HCT116 (cell line): ENCODE results near the gene PLD1. TPM values are rescaled to one million over a fixed set of nuclear protein-coding genes. Genes with fewer than 3 reads are reported as not detected.

Experiments used
- ATAC-seq: fragments of 200-7000 bp; cut with Tn5 transposase; 2 replicates; pipeline ENCODE4 v1.9.1; 2020; ENCODE audit warnings: mild to moderate bottlenecking, moderate library complexity
- BruUV-seq: library from RNA; stranded (reverse); fragments of 400-500 nt; replicated peaks from 2 replicates; lab custom pipeline; 2021; lab: Mats Ljungman, UMichigan
- CTCF ChIA-PET: fragments of 300-600 bp; sonication (Branson Sonifier 250); formaldehyde crosslinking; loops from one replicate; lab custom pipeline; 2021; ENCODE audit warnings: antibody characterized with exemption; lab: Charles Lee
- POLR2A ChIA-PET: fragments of 300-600, 350-600 bp; sonication (Branson Sonifier 250); formaldehyde crosslinking; loops from one replicate; lab custom pipeline; 2021; ENCODE audit warnings: antibody characterized with exemption; lab: Charles Lee
- RAD21 ChIA-PET, 2 experiments: fragments of 300-600 bp; sonication (Branson Sonifier 250); formaldehyde crosslinking; loops; one replicate each; lab custom pipeline; 2023; ENCODE audit warnings: low total read pairs in 2 of 2; ENCODE audit not compliant: uncharacterized antibody in 2 of 2, unreplicated experiment in 2 of 2, low non-redundant PET in 1 of 2; lab: Charles Lee
- DNase-seq: peaks from one replicate; pipeline ENCODE4 v3.0.0-alpha.2; 2010; ENCODE audit warnings: low read depth, low spot score
- H2AFZ ChIP-seq: fragments of 200-600 bp; shearing (Covaris generic), sonication (generic); 2 replicates; pipeline ENCODE4 v1.6.1; 2017; ENCODE audit warnings: low read depth, mixed run types, mixed read lengths, antibody characterized with exemption, low read length; ENCODE audit not compliant: poor library complexity, severe bottlenecking
- H3K27ac ChIP-seq: 2 replicates; pipeline ENCODE4 v1.5.1; 2012; ENCODE audit warnings: low read depth, low read length
- H3K27me3 ChIP-seq: fragments of 200-600 bp; sonication (generic); 2 replicates; pipeline ENCODE4 v1.6.1; 2016; ENCODE audit warnings: mixed run types, low read length, mixed read lengths; ENCODE audit not compliant: insufficient read depth
- H3K36me3 ChIP-seq, 2 experiments: fragments of 200-500 bp in 1 of 2; fragments of 200-600 bp in 1 of 2; sonication (Bioruptor generic) in 1 of 2; sonication (generic) in 1 of 2; 2 replicates each; pipeline versions ENCODE4 v1.5.1 to v1.6.1; 2014 to 2016; ENCODE audit warnings: low read length in 2 of 2, inconsistent platforms in 1 of 2, mixed read lengths in 1 of 2, mixed run types in 1 of 2; ENCODE audit not compliant: insufficient read depth in 2 of 2, control insufficient read depth in 1 of 2
- H3K4me1 ChIP-seq, 2 experiments: fragments of 200-600 bp in 1 of 2; sonication (generic) in 1 of 2; 2 replicates each; pipeline versions ENCODE4 v1.5.1 to v1.6.1; 2012 to 2017; ENCODE audit warnings: low read length in 2 of 2, inconsistent platforms in 1 of 2, mild to moderate bottlenecking in 1 of 2, mixed read lengths in 1 of 2, mixed run types in 1 of 2, moderate library complexity in 1 of 2; ENCODE audit not compliant: insufficient read depth in 2 of 2, control insufficient read depth in 1 of 2
- H3K4me2 ChIP-seq: fragments of 200-600 bp; sonication (generic); 2 replicates; pipeline ENCODE4 v1.6.1; 2017; ENCODE audit warnings: mixed run types, low read length, mixed read lengths
- H3K4me3 ChIP-seq, 2 experiments: fragments of 200-600 bp in 1 of 2; sonication (generic) in 1 of 2; replicated peaks in 1 of 2; 2 replicates each; pipeline ENCODE4 v1.5.1; 2011 to 2016; ENCODE audit warnings: low read length in 2 of 2, control low read depth in 1 of 2, low read depth in 1 of 2, mild to moderate bottlenecking in 1 of 2, mixed read lengths in 1 of 2, mixed run types in 1 of 2
- H3K79me2 ChIP-seq: fragments of 200-600 bp; sonication (generic); 2 replicates; pipeline ENCODE4 v1.6.1; 2017; ENCODE audit warnings: mild to moderate bottlenecking, mixed run types, low read length, moderate library complexity, mixed read lengths; ENCODE audit not compliant: insufficient read depth
- H3K9ac ChIP-seq: fragments of 200-600 bp; sonication (generic); 2 replicates; pipeline ENCODE4 v1.6.1; 2016; ENCODE audit warnings: low read length, mixed read lengths
- H3K9me2 ChIP-seq: fragments of 200-600 bp; sonication (generic), shearing (Covaris generic); 2 replicates; pipeline ENCODE4 v1.6.1; 2017; ENCODE audit warnings: mixed run types, mild to moderate bottlenecking, moderate library complexity; ENCODE audit not compliant: insufficient read depth
- H3K9me3 ChIP-seq, 2 experiments: fragments of 200-500 bp in 1 of 2; fragments of 200-600 bp in 1 of 2; sonication (Bioruptor generic) in 1 of 2; sonication (generic) in 1 of 2; 2 replicates each; pipeline ENCODE4 v1.6.1; 2014 to 2017; ENCODE audit warnings: low read length in 2 of 2, mixed read lengths in 2 of 2, inconsistent platforms in 1 of 2, low read depth in 1 of 2, mild to moderate bottlenecking in 1 of 2, mixed run types in 1 of 2, moderate library complexity in 1 of 2; ENCODE audit not compliant: control insufficient read depth in 1 of 2, insufficient read depth in 1 of 2
- H4K20me1 ChIP-seq: fragments of 200-600 bp; sonication (generic), shearing (Covaris generic); 2 replicates; pipeline ENCODE4 v1.6.1; 2017; ENCODE audit warnings: mixed run types, mild to moderate bottlenecking, moderate library complexity; ENCODE audit not compliant: insufficient read depth
- CBX3 ChIP-seq: IDR thresholded peaks from 2 replicates; pipeline ENCODE4 v1.6.1; 2012; ENCODE audit warnings: low read depth
- EGR1 ChIP-seq: IDR thresholded peaks from 2 replicates; pipeline ENCODE4 v1.6.1; 2012; ENCODE audit warnings: low read depth
- ELF1 ChIP-seq: IDR thresholded peaks from 2 replicates; pipeline ENCODE4 v1.6.1; 2012; ENCODE audit warnings: low read depth, borderline replicate concordance
- EZH2phosphoT487 ChIP-seq: fragments of 200-600 bp; IDR thresholded peaks from 2 replicates; pipeline ENCODE4 v1.6.1; 2018; ENCODE audit warnings: antibody characterized with exemption, borderline replicate concordance
- FOSL1 ChIP-seq: IDR thresholded peaks from 2 replicates; pipeline ENCODE4 v1.6.1; 2012; ENCODE audit warnings: low read depth
- POLR2A ChIP-seq: IDR thresholded peaks from 2 replicates; pipeline ENCODE4 v1.7.0; 2011; ENCODE audit warnings: borderline replicate concordance; ENCODE audit not compliant: insufficient read depth, insufficient read length; ENCODE audit errors: extremely low read depth
- POLR2AphosphoS5 ChIP-seq: IDR thresholded peaks from 2 replicates; pipeline ENCODE4 v1.6.1; 2011; ENCODE audit warnings: mild to moderate bottlenecking, low read depth, low read length, moderate library complexity
- TCF7L2 ChIP-seq: IDR thresholded peaks from 2 replicates; pipeline ENCODE4 v1.7.0; 2011; ENCODE audit warnings: borderline replicate concordance, inconsistent platforms; ENCODE audit not compliant: insufficient read depth, insufficient read length; ENCODE audit errors: extremely low read depth
- YY1 ChIP-seq: IDR thresholded peaks from 2 replicates; pipeline ENCODE4 v1.6.1; 2011; ENCODE audit warnings: low read length, low read depth, moderate library complexity, mild to moderate bottlenecking; ENCODE audit not compliant: insufficient replicate concordance; ENCODE audit errors: extremely low read depth
- ZFX ChIP-seq: fragments of 450-650 bp; IDR thresholded peaks from 2 replicates; pipeline ENCODE4 v1.6.1; 2017
- ZNF274 ChIP-seq: fragments of 200-500 bp; sonication (Bioruptor generic); IDR thresholded peaks from 2 replicates; pipeline ENCODE4 v1.6.1; 2014; ENCODE audit warnings: mild to moderate bottlenecking, low read depth, low read length, inconsistent platforms
- intact Hi-C: fragments of 100-400 bp; cut with micrococcal nuclease; formaldehyde crosslinking; loops from 2 replicates; pipeline ENCODE4 v1.10.0; 2022
- total RNA-seq: library from RNA; stranded (reverse); gene quantifications from one replicate; pipeline ENCODE4 v1.2.1, GENCODE V29; 2021; ENCODE audit not compliant: unreplicated experiment
- TF ChIP-seq, protein P1 (sequence below): IDR thresholded peaks from 2 replicates; pipeline ENCODE4 v1.6.1; 2012
- TF ChIP-seq, protein P2 (sequence below), 3 experiments: fragments of 200-600 bp in 1 of 3; sonication (generic) in 1 of 3; IDR thresholded peaks in 2 of 3; conservative IDR thresholded peaks in 1 of 3; 2 replicates each; pipeline ENCODE4 v1.5.1; 2012 to 2017; ENCODE audit warnings: low read depth in 2 of 3, low read length in 2 of 3, antibody characterized with exemption in 1 of 3, borderline replicate concordance in 1 of 3, control low read depth in 1 of 3, mild to moderate bottlenecking in 1 of 3, mixed read lengths in 1 of 3, mixed run types in 1 of 3, moderate library complexity in 1 of 3; ENCODE audit not compliant: insufficient read depth in 1 of 3
- TF ChIP-seq, protein P3 (sequence below): IDR thresholded peaks from 2 replicates; pipeline ENCODE4 v1.6.1; 2012
- TF ChIP-seq, protein P4 (sequence below): IDR thresholded peaks from 2 replicates; pipeline ENCODE4 v1.6.1; 2012; ENCODE audit warnings: low read depth

The PLD1 gene
- total RNA-seq, 1 experiment from 2014 or later = 8.4 TPM

DNA sequence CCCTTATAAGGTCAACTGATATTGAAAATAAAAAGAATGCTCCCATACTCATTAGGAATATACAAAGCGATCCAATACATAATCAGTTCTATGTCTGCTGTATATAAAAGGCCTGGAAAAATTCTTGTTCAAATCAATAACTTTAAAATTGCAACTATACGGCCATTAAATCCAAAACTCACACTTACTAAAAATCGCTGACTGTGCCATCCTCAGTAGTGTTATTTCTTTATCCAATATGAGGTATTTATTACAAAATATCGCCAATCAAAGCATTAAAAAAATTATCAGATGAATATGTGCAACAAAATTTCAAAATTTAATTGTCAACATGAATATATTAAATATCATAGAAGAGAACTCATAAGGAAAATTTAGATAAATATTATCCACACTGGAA is 146.5 kb downstream of the PLD1 start:
- H3K9me3 ChIP-seq = no peaks in the 10 kb centered on the region
- DNase-seq = no peak
- H3K36me3 ChIP-seq = no peaks in the 10 kb centered on the region
- H3K4me2 ChIP-seq = no peak overlapping the region
- no peaks in the 10 kb centered on the region for H3K4me1 ChIP-seq
- CTCF ChIA-PET = no interaction called here
- POLR2A ChIA-PET = no interaction called here
- no peak overlapping the region for H3K4me3 ChIP-seq
- TF ChIP-seq EGR1 = no peak
- no peak for TF ChIP-seq ZNF274
- no peak for TF ChIP-seq TCF7L2
- TF ChIP-seq EZH2phosphoT487 = no peak
- TF ChIP-seq ZFX = no peak
- no peak for TF ChIP-seq FOSL1
- no peak for TF ChIP-seq YY1
- no TSS peak for BruUV-seq
- RAD21 ChIA-PET = no interaction called here
- ATAC-seq = no peak
- H3K79me2 ChIP-seq = no peaks in the 10 kb centered on the region
- intact Hi-C loops = no loop called here
- no peaks in the 10 kb centered on the region for H4K20me1 ChIP-seq
- H3K27me3 ChIP-seq = no peaks in the 10 kb centered on the region
- H2AFZ ChIP-seq = no peak overlapping the region
- H3K9ac ChIP-seq = no peak overlapping the region
- no peaks in the 10 kb centered on the region for H3K9me2 ChIP-seq
- no peak overlapping the region for H3K27ac ChIP-seq

DNA sequence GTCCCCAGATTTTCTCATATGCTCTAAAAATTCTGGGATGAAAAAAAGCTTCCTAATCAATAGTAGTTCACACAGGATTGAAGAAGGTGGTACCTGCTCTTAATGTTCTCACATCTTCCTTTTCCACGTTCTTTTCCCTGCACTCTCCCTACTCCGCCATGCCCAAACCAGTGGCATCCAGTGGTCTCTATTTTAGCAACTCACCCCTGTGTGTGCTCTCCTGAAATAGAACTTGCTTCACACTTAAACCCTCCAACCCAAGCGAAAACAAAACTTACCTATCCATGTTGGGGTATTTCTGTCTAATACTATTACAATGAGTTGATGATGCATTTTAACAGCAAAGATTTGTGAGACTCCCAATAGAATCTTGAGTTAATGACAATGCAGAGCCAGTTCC is 148.8 kb downstream of the PLD1 start:
- Histone ChIP-seq H4K20me1 (no peaks in the 10 kb centered on the region), H3K27ac (no peak overlapping the region), H3K9me2 (no peaks in the 10 kb centered on the region), H3K36me3 (no peaks in the 10 kb centered on the region), H3K9ac (no peak overlapping the region), H3K4me3 (no peak overlapping the region), H3K4me2 (no peak overlapping the region), H3K9me3 (no peaks in the 10 kb centered on the region), H2AFZ (no peak overlapping the region), H3K79me2 (no peaks in the 10 kb centered on the region), H3K4me1 (no peaks in the 10 kb centered on the region), H3K27me3 (no peaks in the 10 kb centered on the region)
- ChIA-PET RAD21 (no interaction called here), CTCF (no interaction called here), POLR2A (no interaction called here)
- no peak for ATAC-seq
- no peak for DNase-seq
- BruUV-seq = no TSS peak
- intact Hi-C loops = no loop called here
- TF ChIP-seq ZNF274 = no peak
- TF ChIP-seq EGR1 = no peak
- TF ChIP-seq, protein P1, sequence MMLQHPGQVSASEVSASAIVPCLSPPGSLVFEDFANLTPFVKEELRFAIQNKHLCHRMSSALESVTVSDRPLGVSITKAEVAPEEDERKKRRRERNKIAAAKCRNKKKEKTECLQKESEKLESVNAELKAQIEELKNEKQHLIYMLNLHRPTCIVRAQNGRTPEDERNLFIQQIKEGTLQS = no peak
- TF ChIP-seq POLR2A = no peak
- no peak for TF ChIP-seq YY1
- TF ChIP-seq, protein P2, sequence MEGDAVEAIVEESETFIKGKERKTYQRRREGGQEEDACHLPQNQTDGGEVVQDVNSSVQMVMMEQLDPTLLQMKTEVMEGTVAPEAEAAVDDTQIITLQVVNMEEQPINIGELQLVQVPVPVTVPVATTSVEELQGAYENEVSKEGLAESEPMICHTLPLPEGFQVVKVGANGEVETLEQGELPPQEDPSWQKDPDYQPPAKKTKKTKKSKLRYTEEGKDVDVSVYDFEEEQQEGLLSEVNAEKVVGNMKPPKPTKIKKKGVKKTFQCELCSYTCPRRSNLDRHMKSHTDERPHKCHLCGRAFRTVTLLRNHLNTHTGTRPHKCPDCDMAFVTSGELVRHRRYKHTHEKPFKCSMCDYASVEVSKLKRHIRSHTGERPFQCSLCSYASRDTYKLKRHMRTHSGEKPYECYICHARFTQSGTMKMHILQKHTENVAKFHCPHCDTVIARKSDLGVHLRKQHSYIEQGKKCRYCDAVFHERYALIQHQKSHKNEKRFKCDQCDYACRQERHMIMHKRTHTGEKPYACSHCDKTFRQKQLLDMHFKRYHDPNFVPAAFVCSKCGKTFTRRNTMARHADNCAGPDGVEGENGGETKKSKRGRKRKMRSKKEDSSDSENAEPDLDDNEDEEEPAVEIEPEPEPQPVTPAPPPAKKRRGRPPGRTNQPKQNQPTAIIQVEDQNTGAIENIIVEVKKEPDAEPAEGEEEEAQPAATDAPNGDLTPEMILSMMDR (IDR thresholded peaks at IDR 0.05 in 2 of 3, conservative IDR thresholded peaks at IDR 0.05 in 1 of 3; ENCODE audit: borderline replicate concordance in 1 of 3, insufficient read depth in 1 of 3, low read depth in 2 of 3, low read length in 2 of 3) = no peak
- no peak for TF ChIP-seq CBX3
- TF ChIP-seq FOSL1 = no peak
- TF ChIP-seq, protein P3, sequence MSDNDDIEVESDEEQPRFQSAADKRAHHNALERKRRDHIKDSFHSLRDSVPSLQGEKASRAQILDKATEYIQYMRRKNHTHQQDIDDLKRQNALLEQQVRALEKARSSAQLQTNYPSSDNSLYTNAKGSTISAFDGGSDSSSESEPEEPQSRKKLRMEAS = no peak
- TF ChIP-seq, protein P4, sequence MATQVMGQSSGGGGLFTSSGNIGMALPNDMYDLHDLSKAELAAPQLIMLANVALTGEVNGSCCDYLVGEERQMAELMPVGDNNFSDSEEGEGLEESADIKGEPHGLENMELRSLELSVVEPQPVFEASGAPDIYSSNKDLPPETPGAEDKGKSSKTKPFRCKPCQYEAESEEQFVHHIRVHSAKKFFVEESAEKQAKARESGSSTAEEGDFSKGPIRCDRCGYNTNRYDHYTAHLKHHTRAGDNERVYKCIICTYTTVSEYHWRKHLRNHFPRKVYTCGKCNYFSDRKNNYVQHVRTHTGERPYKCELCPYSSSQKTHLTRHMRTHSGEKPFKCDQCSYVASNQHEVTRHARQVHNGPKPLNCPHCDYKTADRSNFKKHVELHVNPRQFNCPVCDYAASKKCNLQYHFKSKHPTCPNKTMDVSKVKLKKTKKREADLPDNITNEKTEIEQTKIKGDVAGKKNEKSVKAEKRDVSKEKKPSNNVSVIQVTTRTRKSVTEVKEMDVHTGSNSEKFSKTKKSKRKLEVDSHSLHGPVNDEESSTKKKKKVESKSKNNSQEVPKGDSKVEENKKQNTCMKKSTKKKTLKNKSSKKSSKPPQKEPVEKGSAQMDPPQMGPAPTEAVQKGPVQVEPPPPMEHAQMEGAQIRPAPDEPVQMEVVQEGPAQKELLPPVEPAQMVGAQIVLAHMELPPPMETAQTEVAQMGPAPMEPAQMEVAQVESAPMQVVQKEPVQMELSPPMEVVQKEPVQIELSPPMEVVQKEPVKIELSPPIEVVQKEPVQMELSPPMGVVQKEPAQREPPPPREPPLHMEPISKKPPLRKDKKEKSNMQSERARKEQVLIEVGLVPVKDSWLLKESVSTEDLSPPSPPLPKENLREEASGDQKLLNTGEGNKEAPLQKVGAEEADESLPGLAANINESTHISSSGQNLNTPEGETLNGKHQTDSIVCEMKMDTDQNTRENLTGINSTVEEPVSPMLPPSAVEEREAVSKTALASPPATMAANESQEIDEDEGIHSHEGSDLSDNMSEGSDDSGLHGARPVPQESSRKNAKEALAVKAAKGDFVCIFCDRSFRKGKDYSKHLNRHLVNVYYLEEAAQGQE = no peak
- no peak for TF ChIP-seq EZH2phosphoT487
- no peak for TF ChIP-seq ELF1
- TF ChIP-seq POLR2AphosphoS5 = no peak
